ENCODE measurements around the gene RELT.

DNA sequence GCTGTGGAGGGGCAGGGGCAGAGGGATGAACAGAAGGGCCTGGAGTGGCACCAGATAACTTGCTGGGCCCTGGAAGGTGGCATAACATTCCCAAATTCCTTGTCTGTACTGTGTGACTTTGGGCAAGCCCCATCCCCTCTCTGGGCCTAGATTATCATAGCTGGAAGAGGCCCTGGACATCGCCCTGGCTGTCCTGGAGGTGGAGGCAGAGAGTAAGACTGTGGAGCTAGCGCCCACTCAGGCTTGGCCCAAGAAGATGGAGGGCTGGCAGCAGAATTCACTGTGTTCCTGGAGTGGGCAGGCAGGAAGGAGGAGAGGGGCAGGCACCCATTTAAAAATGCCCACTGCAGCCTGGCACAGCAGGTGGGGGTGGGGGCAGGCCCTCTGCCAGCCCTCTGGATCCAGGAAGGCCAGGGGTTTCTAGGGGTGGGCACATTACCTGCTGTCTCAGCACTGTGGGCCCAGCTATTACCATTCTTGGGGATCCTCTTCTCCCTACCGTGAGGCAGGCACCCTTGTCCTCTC, 45.6 kb upstream of the RELT start:
- TF ChIP-seq, protein P1, sequence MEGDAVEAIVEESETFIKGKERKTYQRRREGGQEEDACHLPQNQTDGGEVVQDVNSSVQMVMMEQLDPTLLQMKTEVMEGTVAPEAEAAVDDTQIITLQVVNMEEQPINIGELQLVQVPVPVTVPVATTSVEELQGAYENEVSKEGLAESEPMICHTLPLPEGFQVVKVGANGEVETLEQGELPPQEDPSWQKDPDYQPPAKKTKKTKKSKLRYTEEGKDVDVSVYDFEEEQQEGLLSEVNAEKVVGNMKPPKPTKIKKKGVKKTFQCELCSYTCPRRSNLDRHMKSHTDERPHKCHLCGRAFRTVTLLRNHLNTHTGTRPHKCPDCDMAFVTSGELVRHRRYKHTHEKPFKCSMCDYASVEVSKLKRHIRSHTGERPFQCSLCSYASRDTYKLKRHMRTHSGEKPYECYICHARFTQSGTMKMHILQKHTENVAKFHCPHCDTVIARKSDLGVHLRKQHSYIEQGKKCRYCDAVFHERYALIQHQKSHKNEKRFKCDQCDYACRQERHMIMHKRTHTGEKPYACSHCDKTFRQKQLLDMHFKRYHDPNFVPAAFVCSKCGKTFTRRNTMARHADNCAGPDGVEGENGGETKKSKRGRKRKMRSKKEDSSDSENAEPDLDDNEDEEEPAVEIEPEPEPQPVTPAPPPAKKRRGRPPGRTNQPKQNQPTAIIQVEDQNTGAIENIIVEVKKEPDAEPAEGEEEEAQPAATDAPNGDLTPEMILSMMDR (IDR thresholded peaks at IDR 0.05), result no peak
- TF ChIP-seq POLR2A (IDR thresholded peaks at IDR 0.05), result no peak

Data from testis (tissue), 2 donors.